ENCODE measurements around the gene BFSP1. TPM values are rescaled to one million over a fixed set of nuclear protein-coding genes. Genes with fewer than 3 reads are reported as not detected.

Gene BFSP1
- total and polyA plus RNA-seq, 2 of the 8 experiments (the other 6 are each of a cell fraction or from before 2014, with no cell fraction given) = 1.5 to 2.5 TPM

- H2BK15ac ChIP-seq (ENCODE audit: low read length) = no peak overlapping the region
- H4K5ac ChIP-seq (ENCODE audit: insufficient read length, low read depth, low read length) = no peak overlapping the region
- no peaks in the 10 kb centered on the region for H3K79me1 ChIP-seq (ENCODE audit: low read depth, low read length)
- ChIA-PET POLR2A (ENCODE audit: partially characterized antibody) (interaction anchor here (0.7 to 0.9 kb wide), 2 partner anchors 11 to 34 kb away, joined by 5 to 7 read pairs; no protein-coding TSS in a partner anchor), CTCF (ENCODE audit: partially characterized antibody) (interaction anchor here (1.2 to 1.7 kb wide), 3 partner anchors 17 to 40 kb away, joined by 3 to 4 read pairs (median 3); no protein-coding TSS in a partner anchor)
- no peak overlapping the region for H3K18ac ChIP-seq (ENCODE audit: extremely low read depth, low read length)
- H4K91ac ChIP-seq (replicated peaks; ENCODE audit: insufficient read length, low read length) = no peak overlapping the region
- H3K4me2 ChIP-seq (ENCODE audit: insufficient read depth in 1 of 2, low read depth in 2 of 2, low read length in 2 of 2) = no peak overlapping the region
- H3K9me3 ChIP-seq (ENCODE audit: insufficient read depth in 2 of 2, low read depth in 1 of 2, low read length in 1 of 2) = no peaks in the 10 kb centered on the region
- no peak overlapping the region for H2BK5ac ChIP-seq (ENCODE audit: low read depth, low read length)
- H2BK120ac ChIP-seq (replicated peaks; ENCODE audit: low read depth, low read length) = no peak overlapping the region
- H3K4me3 ChIP-seq (ENCODE audit: extremely low read depth in 1 of 4, insufficient read depth in 2 of 4, low read depth in 3 of 4, low read length in 4 of 4) = no peak overlapping the region
- no peak overlapping the region for H3K4ac ChIP-seq (replicated peaks; ENCODE audit: insufficient read length, low read depth, low read length)
- no peak overlapping the region for H3K56ac ChIP-seq (replicated peaks; ENCODE audit: insufficient read length, low read depth, low read length)
- no peak overlapping the region for H2BK12ac ChIP-seq (ENCODE audit: low read depth, low read length)
- H2AK5ac ChIP-seq (ENCODE audit: low read depth, low read length) = no peak overlapping the region
- H4K8ac ChIP-seq (ENCODE audit: extremely low read depth, insufficient read depth, low read length) = no peak overlapping the region
- H3K36me3 ChIP-seq (ENCODE audit: control insufficient read depth in 2 of 4, insufficient read depth in 4 of 4, low read length in 3 of 4) = no peaks in the 10 kb centered on the region
- peaks cover 5 to 13% (median 7%) of the 10 kb centered on the region in 4 experiments; a peak in 6 of 7 replicates for H3K4me1 ChIP-seq (replicated peaks in 1 of 4; ENCODE audit: control insufficient read depth in 3 of 4, insufficient read depth in 4 of 4, low read length in 3 of 4)
- H2BK20ac ChIP-seq (ENCODE audit: low read length) = no peak overlapping the region
- H3K79me2 ChIP-seq (ENCODE audit: control insufficient read depth in 1 of 2, insufficient read depth in 2 of 2, low read length in 2 of 2) = peaks cover 7 to 13% of the 10 kb centered on the region in 2 experiments; a peak in 3 of 4 replicates
- H3K14ac ChIP-seq (ENCODE audit: insufficient read length) = no peak overlapping the region
- no peak overlapping the region for H3K23ac ChIP-seq (ENCODE audit: insufficient read length)
- no peaks in the 10 kb centered on the region for H3K27me3 ChIP-seq (replicated peaks in 1 of 4; ENCODE audit: control insufficient read depth in 3 of 4, extremely low read depth in 1 of 4, insufficient read depth in 3 of 4, low read length in 3 of 4)
- H3K23me2 ChIP-seq (ENCODE audit: low read depth, low read length) = peaks cover 7% of the 10 kb centered on the region
- no peak overlapping the region for H2AFZ ChIP-seq (ENCODE audit: low read length)
- FAIRE-seq (no peak), DNase-seq (ENCODE audit: low read depth in 1 of 2, low spot score in 2 of 2) (no peak)
- WGBS, 2 experiments (ENCODE audit: extremely low coverage in 1 of 2, insufficient coverage in 1 of 2, insufficient read length in 1 of 2, insufficient replicate concordance in 2 of 2, low coverage in 1 of 2, low lambda C conversion rate in 2 of 2, missing lambda C conversion rate in 1 of 2) = 91% methylated on average over 3 of the region's 3 CpGs; no CpG with 5 or more reads in 1 of the 2 experiments
- peaks cover 0 to 7% of the 10 kb centered on the region in 2 experiments for H4K20me1 ChIP-seq (replicated peaks in 1 of 2; ENCODE audit: control insufficient read depth in 1 of 2, insufficient read depth in 2 of 2, low read length in 2 of 2)
- H3K27ac ChIP-seq (ENCODE audit: low read depth, low read length) = no peak overlapping the region
- H3K9ac ChIP-seq (replicated peaks in 1 of 4; ENCODE audit: extremely low read depth in 1 of 4, low read depth in 3 of 4, low read length in 3 of 4) = no peak overlapping the region
- TF ChIP-seq USF2 (IDR thresholded peaks at IDR 0.05; ENCODE audit: low read length) (no peak), YY1 (IDR thresholded peaks at IDR 0.05; ENCODE audit: low read depth, low read length) (no peak), HDAC2 (IDR thresholded peaks at IDR 0.05; ENCODE audit: borderline replicate concordance in 1 of 2, low read depth in 2 of 2, low read length in 2 of 2) (no peak), POLR2AphosphoS5 (IDR thresholded peaks at IDR 0.05; ENCODE audit: low read depth, low read length) (no peak), POU5F1 (IDR thresholded peaks at IDR 0.05; ENCODE audit: low read depth, low read length) (no peak), MAX (IDR thresholded peaks at IDR 0.05) (no peak), TAF7 (optimal IDR thresholded peaks at IDR 0.05; ENCODE audit: borderline replicate concordance, low read depth, low read length) (no peak), CTBP2 (IDR thresholded peaks at IDR 0.05; ENCODE audit: borderline replicate concordance, insufficient read depth, insufficient read length, low read length) (no peak), CREB1 (IDR thresholded peaks at IDR 0.05) (no peak), GABPA (IDR thresholded peaks at IDR 0.05; ENCODE audit: borderline replicate concordance, insufficient read depth, low read length) (no peak), TBP (IDR thresholded peaks at IDR 0.05; ENCODE audit: low read depth, low read length) (no peak), SP1 (IDR thresholded peaks at IDR 0.05; ENCODE audit: low read depth, low read length) (no peak), NRF1 (IDR thresholded peaks at IDR 0.05; ENCODE audit: low read depth, low read length) (no peak)
These were observed 35.2 kb upstream of the BFSP1 start for GRCh38 chr20:17566345-17566744.
